GM12864 (cell line): Measurements from ENCODE around the gene C16orf54.
"Not testable (repeated sequence)": the region's sequence is repeated elsewhere in the genome, so short reads cannot be mapped to it uniquely, and the experiment has no call there.

Experiments used
- DNase-seq: peaks from one replicate; pipeline ENCODE4 v3.0.0-alpha.2; 2011; ENCODE audit warnings: low read depth
- H3K4me3 ChIP-seq: 2 replicates; pipeline ENCODE4 v1.5.1; 2011; ENCODE audit warnings: mild to moderate bottlenecking, low read depth, low read length, control low read depth
- TF ChIP-seq, protein P1 (sequence below): IDR thresholded peaks from 2 replicates; pipeline ENCODE4 v1.5.1; 2011; ENCODE audit warnings: low read depth, mild to moderate bottlenecking, moderate library complexity, low read length, control low read depth, inconsistent platforms; ENCODE audit errors: missing control alignments

Gene C16orf54

DNA sequence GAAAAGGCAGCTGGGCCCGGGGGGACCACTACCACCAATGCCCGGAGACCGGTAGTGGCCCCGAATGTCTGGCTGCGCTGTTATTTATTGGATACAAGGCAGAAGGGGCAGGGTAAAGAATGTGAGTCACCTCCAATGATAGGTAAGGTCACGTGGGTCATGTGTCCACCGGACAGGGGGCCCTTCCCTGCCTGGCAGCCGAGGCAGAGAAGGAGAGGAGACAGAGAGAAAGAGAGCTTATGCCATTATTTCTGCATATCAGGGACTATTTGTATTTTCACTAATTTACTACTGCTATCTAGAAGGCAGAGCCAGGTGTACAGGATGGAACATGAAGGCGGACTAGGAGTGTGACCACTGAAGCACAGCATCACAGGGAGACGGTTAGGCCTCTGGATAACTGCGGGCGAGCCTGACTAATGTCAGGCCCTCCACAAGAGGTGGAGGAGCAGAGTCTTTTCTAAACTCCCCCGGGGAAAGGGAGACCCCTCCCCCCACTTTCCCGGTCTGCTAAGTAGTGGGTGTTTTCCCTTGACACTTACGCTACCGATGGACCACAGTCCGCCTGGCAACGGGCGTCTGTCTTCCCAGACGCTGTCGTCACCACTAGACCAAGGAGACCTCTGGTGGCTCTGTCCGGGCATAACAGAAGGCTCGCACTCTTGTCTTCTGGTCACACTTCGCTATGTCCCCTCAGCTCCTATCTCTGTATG, 24.5 kb downstream of the C16orf54 start:
- H3K4me3 ChIP-seq, DNase-seq: not testable (repeated sequence)
- TF ChIP-seq, protein P1, sequence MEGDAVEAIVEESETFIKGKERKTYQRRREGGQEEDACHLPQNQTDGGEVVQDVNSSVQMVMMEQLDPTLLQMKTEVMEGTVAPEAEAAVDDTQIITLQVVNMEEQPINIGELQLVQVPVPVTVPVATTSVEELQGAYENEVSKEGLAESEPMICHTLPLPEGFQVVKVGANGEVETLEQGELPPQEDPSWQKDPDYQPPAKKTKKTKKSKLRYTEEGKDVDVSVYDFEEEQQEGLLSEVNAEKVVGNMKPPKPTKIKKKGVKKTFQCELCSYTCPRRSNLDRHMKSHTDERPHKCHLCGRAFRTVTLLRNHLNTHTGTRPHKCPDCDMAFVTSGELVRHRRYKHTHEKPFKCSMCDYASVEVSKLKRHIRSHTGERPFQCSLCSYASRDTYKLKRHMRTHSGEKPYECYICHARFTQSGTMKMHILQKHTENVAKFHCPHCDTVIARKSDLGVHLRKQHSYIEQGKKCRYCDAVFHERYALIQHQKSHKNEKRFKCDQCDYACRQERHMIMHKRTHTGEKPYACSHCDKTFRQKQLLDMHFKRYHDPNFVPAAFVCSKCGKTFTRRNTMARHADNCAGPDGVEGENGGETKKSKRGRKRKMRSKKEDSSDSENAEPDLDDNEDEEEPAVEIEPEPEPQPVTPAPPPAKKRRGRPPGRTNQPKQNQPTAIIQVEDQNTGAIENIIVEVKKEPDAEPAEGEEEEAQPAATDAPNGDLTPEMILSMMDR: peak; percentile 70

DNA sequence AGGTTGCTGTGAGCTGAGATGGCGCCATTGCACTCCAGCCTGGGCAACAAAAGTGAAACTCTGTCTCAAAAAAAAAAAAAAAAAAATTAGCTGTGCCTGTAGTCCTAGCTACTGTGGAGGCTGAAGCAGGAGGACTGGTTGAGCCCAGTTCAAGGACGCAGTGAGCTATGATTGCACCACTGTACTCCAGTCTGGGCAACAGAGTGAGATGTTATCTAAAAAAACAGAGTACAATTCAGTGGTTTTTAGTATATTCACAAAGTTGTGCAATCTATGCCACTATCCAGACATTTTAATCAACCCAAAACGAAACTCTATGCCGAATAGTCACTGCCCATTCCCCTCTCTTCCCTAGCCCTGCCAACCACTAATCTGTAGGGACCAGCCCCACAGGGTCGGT, 25.1 kb downstream of the C16orf54 start:
- TF ChIP-seq, protein P1: no peak

DNA sequence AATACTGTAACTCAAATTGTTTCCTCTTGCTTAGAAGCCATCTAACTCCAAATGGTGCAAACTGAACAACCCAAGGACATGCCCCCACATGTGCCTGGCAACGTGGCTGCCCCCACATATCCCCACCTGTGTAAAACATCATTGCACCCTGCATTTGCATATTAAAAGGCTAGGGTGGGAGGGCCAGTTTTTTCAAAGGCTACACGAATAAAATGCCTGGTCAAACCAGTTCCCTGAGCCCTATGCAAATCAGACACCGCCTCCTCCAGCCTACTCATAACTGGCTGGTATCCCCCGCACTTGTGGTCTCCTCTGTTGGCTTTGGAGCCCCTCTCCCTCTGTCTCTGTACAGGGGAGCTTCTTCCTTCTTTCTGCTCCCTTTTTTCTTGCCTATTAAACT, 26.7 kb downstream of the C16orf54 start:
- DNase-seq: no peak
- TF ChIP-seq, protein P1: no peak
- no peak overlapping the region for H3K4me3 ChIP-seq

More for the DNA sequence above, 25.1 kb downstream of the C16orf54 start:
- H3K4me3 ChIP-seq: no peak overlapping the region
- DNase-seq: no peak

DNA sequence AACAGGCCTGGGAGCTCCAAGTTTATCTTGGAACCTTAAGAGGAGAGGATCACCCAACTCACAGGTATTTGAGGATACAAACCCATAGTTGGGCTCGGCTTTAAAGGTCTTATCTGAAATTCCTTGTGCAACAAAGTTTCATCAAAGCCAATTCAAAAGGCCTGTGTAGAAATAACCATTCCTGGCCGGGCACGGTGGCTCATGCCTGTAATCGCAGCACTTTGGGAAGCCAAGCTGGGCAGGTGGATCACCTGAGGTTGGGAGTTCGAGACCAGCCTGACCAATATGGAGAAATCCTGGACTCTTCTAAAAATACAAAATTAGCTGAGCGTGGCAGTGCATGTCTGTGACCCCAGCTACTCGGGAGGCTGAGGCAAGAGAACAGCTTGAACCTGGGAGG, 28.7 kb downstream of the C16orf54 start:
- no peak for DNase-seq
- TF ChIP-seq, protein P1: no peak
- H3K4me3 ChIP-seq: no peak overlapping the region

DNA sequence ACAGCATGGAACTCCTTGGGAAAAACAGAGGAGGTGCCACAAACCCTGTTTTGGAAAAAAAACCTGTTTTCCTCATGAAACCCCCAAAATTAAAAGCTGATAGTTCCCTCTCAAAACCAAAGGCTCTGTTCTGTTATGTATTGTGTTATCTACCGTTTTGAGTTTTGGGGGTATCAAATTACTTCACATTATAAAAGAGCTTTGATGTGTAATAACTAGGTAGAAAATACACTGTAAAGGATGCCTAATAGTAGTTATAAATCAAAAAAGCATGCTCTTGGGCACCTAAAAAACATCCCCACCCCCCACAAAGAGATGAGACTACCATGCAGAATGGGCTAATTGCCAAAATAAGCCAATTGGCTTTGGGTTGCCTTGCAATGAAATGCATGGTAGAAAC, 30.8 kb downstream of the C16orf54 start:
- no peak for DNase-seq
- no peak overlapping the region for H3K4me3 ChIP-seq
- TF ChIP-seq, protein P1: no peak

DNA sequence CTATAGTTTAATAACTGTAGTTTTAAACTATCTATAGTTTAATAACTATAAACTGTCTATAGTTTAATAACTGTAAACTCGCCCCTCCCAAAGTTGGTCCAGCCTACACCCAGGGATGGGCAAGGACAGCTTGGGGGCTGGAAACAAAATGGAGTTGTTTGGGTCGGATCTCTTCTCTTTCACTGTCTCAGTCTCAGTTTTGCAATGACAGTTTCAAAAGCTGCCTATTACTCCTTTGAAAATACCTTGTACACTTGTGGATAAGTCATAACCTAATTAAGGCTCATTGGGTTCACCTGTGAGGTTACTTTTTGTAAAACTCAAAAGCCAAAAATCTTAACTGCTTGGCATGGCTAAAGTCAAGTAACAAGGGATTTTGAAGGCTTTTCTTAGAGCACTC, 31.4 kb downstream of the C16orf54 start:
- no peak overlapping the region for H3K4me3 ChIP-seq
- TF ChIP-seq, protein P1: no peak

DNA sequence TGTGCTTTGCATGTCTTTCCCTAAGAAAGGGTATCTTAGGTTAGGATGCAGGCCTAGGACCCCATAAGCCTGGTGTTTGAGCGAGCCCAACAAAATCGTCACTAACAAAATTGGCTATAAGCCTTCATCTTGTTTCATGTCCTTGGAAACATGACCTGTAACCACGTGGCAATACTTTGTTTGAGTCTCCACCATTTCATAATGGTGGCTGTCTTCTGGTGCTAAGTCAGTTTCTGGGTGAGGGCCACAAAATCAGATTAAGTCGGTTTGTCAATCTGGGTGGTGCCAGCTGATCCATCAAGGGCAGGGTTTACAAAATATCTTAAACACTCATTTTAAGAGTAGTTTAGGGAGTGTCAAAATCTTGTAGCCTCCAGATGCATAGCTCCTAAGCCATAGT, 33.0 kb downstream of the C16orf54 start:
- no peak for DNase-seq
- TF ChIP-seq, protein P1: no peak
- H3K4me3 ChIP-seq: no peak overlapping the region

More for the DNA sequence above, 31.4 kb downstream of the C16orf54 start:
- no peak for DNase-seq
